Astrocyte of the spinal cord (primary cell): ENCODE results near the gene FANCD2OS.

ENCODE experiments used
- DNase-seq: peaks from one replicate; pipeline ENCODE4 v3.0.0; 2011; ENCODE audit warnings: low read depth, low spot score
- H3K4me3 ChIP-seq: 2 replicates; pipeline ENCODE4 v1.5.1; 2011; ENCODE audit warnings: low read depth, mild to moderate bottlenecking, low read length, moderate library complexity
- CTCF ChIP-seq: IDR thresholded peaks from 2 replicates; pipeline ENCODE4 v1.5.1; 2012; ENCODE audit warnings: low read depth, mild to moderate bottlenecking, low read length, inconsistent platforms
- in situ Hi-C: cut with HindIII; loops from 2 replicates; pipeline ENCODE4 v1.10.0; 2017; ENCODE audit warnings: low sequenced_read_pairs

FANCD2OS gene

GRCh38 chr3:10108091-10108490 lies at the start of gene FANCD2OS:
TSS of gene FANCD2OS (minus strand) at chr3:10108255. CDS start at chr3:10104774, 3,481 bp downstream.
- TF ChIP-seq CTCF, result no peak
- in situ Hi-C loops, result no loop called here
- no peak within 1 kb of the TSS for H3K4me3 ChIP-seq
- no peak for DNase-seq

- DNase-seq, result no peak
- no peak overlapping the region for H3K4me3 ChIP-seq
- in situ Hi-C loops, result no loop called here
- no peak for TF ChIP-seq CTCF
These were observed 49.0 kb upstream of the FANCD2OS start for GRCh38 chr3:10157031-10157430.

- H3K4me3 ChIP-seq, result no peak overlapping the region
- TF ChIP-seq CTCF, result no peak
- no peak for DNase-seq
- in situ Hi-C loops, result no loop called here
These were observed 47.6 kb upstream of the FANCD2OS start for GRCh38 chr3:10155658-10156057.

GRCh38 chr3:10155123-10155472 lies 47.0 kb upstream of the FANCD2OS start:
- H3K4me3 ChIP-seq, result no peak overlapping the region
- in situ Hi-C loops, result no loop called here
- DNase-seq, result no peak
- TF ChIP-seq CTCF, result no peak

- no peak for DNase-seq
- H3K4me3 ChIP-seq, result no peak overlapping the region
- in situ Hi-C loops, result no loop called here
- no peak for TF ChIP-seq CTCF
These were observed 46.5 kb upstream of the FANCD2OS start for GRCh38 chr3:10154335-10155122.

GRCh38 chr3:10150987-10151386 lies 42.9 kb upstream of the FANCD2OS start:
- DNase-seq, result no peak
- no peak overlapping the region for H3K4me3 ChIP-seq
- in situ Hi-C loops, result no loop called here
- no peak for TF ChIP-seq CTCF

- no peak for DNase-seq
- in situ Hi-C loops, result no loop called here
- no peak for TF ChIP-seq CTCF
- H3K4me3 ChIP-seq, result no peak overlapping the region
These were observed 41.2 kb upstream of the FANCD2OS start for GRCh38 chr3:10149226-10149625.
